ENCODE data around the gene EHD4. TPM values are rescaled to one million over a fixed set of nuclear protein-coding genes. Genes with fewer than 3 reads are reported as not detected.

The EHD4 gene
- total RNA-seq, 1 donor from 2014 or later: 18.8 TPM

GRCh38 chr15:41899854-41900442, 72.4 kb downstream of the EHD4 start:
- H3K4me1 Mint-ChIP-seq (ENCODE audit: unreplicated experiment): peaks cover 36% of the 10 kb centered on the region
- H3K27me3 Mint-ChIP-seq: no peaks in the 10 kb centered on the region
- H3K4me3 Mint-ChIP-seq: no peak overlapping the region
- H3K36me3 Mint-ChIP-seq: peaks cover 22% of the 10 kb centered on the region
- no peak for TF ChIP-seq CTCF (conservative IDR thresholded peaks at IDR 0.05)
- H3K9me3 Mint-ChIP-seq: no peaks in the 10 kb centered on the region
- H3K27ac Mint-ChIP-seq: no peak overlapping the region
- DNase-seq (ENCODE audit: extremely low spot score, unreplicated experiment): no peak

DNA sequence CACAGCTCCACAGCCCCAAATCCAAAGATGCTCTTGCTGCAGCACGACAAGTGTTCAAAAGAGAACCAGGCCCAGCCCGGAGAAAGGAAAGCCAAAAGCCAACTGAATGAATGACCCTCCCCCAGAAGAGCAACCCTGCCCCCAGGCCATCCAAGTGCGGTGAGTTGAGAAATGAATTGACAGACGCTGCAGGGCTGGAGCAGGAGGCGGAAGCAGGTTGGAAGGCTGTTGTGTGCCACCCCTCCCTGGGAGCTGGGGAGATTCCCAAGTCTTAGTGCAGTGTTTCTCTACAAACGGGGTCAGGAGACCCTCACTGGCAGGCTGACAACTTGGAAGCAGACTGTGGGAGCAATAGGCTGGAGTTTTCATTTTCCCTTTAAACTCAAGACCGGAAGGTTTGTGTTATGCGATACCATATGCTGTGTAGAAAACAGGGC, 75.0 kb downstream of the EHD4 start:
- Mint-ChIP-seq H3K36me3 (peaks cover 22% of the 10 kb centered on the region), H3K27me3 (no peaks in the 10 kb centered on the region), H3K27ac (peak overlapping the region; percentile 51), H3K4me3 (no peak overlapping the region), H3K9me3 (no peaks in the 10 kb centered on the region), H3K4me1 (ENCODE audit: unreplicated experiment) (peaks cover 24% of the 10 kb centered on the region)
- DNase-seq (ENCODE audit: extremely low spot score, unreplicated experiment): no peak
- no peak for TF ChIP-seq CTCF (conservative IDR thresholded peaks at IDR 0.05)

GRCh38 chr15:41896566-41896965, 75.8 kb downstream of the EHD4 start:
- no peaks in the 10 kb centered on the region for H3K9me3 Mint-ChIP-seq
- no peak for DNase-seq (ENCODE audit: extremely low spot score, unreplicated experiment)
- H3K36me3 Mint-ChIP-seq: peaks cover 21% of the 10 kb centered on the region
- no peak overlapping the region for H3K4me3 Mint-ChIP-seq
- no peak for TF ChIP-seq CTCF (conservative IDR thresholded peaks at IDR 0.05)
- peaks cover 22% of the 10 kb centered on the region for H3K4me1 Mint-ChIP-seq (ENCODE audit: unreplicated experiment)
- no peak overlapping the region for H3K27ac Mint-ChIP-seq
- no peaks in the 10 kb centered on the region for H3K27me3 Mint-ChIP-seq

DNA sequence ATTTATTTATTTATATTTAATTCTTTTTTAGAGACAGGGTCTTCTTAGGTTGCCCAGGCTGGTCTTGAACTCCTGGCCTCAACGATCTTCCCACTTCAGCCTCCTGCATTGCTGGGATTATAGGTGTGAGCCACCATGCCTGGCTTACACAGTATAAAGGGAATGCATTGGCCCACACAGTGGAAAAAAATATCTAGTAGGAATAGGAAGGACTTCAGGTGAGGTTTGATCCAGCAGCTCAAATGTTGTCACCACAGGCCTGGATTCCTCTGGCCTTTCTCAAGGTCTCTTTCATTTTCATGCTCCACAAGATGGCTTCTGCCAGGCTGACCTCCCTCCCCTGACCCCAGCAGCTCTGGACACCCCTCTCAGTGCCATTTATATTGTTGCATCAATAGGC, 76.4 kb downstream of the EHD4 start:
- H3K4me3 Mint-ChIP-seq: no peak overlapping the region
- H3K36me3 Mint-ChIP-seq: peaks cover 18% of the 10 kb centered on the region
- H3K4me1 Mint-ChIP-seq (ENCODE audit: unreplicated experiment): peaks cover 17% of the 10 kb centered on the region
- no peak for TF ChIP-seq CTCF (conservative IDR thresholded peaks at IDR 0.05)
- no peak overlapping the region for H3K27ac Mint-ChIP-seq
- no peak for DNase-seq (ENCODE audit: extremely low spot score, unreplicated experiment)
- H3K27me3 Mint-ChIP-seq: no peaks in the 10 kb centered on the region
- no peaks in the 10 kb centered on the region for H3K9me3 Mint-ChIP-seq

- DNase-seq (ENCODE audit: extremely low spot score, unreplicated experiment): no peak
- no peak for TF ChIP-seq CTCF (conservative IDR thresholded peaks at IDR 0.05)
- Mint-ChIP-seq H3K9me3 (no peaks in the 10 kb centered on the region), H3K4me1 (ENCODE audit: unreplicated experiment) (peaks cover 17% of the 10 kb centered on the region), H3K27ac (peak overlapping the region; percentile 51), H3K36me3 (peaks cover 18% of the 10 kb centered on the region), H3K27me3 (no peaks in the 10 kb centered on the region), H3K4me3 (peak overlapping the region; percentile 27)
Observed at GRCh38 chr15:41895491-41895890, 76.9 kb downstream of the EHD4 start.

Data from type B pancreatic cell (in vitro differentiated cells).